Ishikawa (cell line): ENCODE data around the gene TP73.

Source experiments
- EGR1 ChIP-seq: IDR thresholded peaks from 2 replicates; pipeline ENCODE4 v1.6.1; 2012
- REST ChIP-seq: IDR thresholded peaks from 2 replicates; pipeline ENCODE4 v1.6.1; 2012; ENCODE audit warnings: low read depth, mild to moderate bottlenecking

- TF ChIP-seq EGR1 = no peak
- TF ChIP-seq REST = no peak
Observed at GRCh38 chr1:3608154-3608553, 44.2 kb upstream of the TP73 start.
